OCI-M2 (cell line): ENCODE measurements around the gene TRIM27.
"Not testable (repeated sequence)": the region's sequence is repeated elsewhere in the genome, so short reads cannot be mapped to it uniquely, and the experiment has no call there.

Experiments
- DNase-seq: peaks from one replicate; lab custom pipeline; 2025; ENCODE audit not compliant: unreplicated experiment; lab: John Stamatoyannopoulos, UW

TRIM27 gene

GRCh38 chr6:28943557-28944411 lies 20.0 kb upstream of the TRIM27 start:
- peak; percentile 93 for DNase-seq

- no peak for DNase-seq
Measured at GRCh38 chr6:28943223-28943556, 19.4 kb upstream of the TRIM27 start.

GRCh38 chr6:28941684-28942448 lies 18.1 kb upstream of the TRIM27 start:
- no peak for DNase-seq

DNA sequence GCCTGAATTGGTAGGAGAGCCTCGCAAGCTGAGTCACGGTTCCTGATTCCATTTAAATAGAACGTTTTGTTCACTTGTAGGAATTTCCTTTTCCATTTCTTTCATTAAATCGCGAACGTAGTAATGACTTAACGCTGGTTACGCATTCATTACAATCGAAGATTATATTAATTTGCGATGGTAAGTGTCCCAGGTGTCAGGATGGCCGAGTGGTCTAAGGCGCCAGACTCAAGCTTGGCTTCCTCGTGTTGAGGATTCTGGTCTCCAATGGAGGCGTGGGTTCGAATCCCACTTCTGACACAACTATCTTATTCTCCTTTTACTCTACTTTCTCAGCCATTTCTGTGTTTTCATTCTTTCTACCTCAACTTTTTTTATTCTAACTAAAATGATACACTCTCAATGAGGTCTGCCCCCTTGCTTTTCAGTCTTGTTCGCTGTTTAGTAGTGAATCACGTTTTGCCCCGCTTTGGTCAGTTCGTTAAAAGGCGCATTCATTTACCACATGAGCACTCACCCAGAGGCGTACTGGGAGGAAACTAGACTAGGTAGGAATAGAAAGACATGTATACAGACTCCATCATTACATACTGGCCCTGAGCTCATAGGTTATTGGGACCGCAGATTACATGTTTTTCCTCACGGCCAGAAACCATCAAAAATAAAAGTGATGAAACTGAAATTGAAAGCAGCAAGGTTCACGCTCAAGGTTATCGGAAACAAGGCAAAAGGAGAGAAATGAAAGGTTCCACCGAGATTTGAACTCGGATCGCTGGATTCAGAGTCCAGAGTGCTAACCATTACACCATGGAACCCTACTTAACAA lies 17.3 kb upstream of the TRIM27 start:
- peak; percentile 98 for DNase-seq

DNA sequence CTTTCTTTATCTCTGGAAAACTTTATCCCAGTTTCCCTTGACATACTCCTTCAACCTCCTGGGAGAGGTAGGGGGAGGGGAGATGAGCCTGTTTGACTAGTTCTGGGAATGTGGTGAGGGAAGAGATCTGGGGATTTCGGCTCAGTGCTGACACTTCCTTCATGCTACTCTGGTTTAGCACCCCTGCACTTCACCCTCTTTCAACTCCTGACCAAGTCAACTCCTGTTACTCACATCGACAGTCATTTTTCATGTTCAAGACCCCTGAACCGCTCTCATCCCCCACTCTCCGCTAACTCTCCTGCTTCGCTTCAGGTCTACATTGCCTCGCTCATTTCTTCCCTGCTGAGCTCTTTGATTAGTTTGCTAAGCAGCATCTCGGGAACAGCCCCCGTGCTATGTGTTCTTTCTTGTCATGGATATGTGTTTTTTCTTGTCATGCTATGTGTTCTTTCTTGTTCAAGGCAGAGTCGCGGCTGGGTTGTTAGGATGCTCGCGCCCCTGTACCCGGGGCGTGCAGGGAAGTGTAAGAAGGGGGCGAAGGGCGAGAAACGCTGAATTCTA lies 16.6 kb upstream of the TRIM27 start:
- peak; percentile 81 for DNase-seq

DNA sequence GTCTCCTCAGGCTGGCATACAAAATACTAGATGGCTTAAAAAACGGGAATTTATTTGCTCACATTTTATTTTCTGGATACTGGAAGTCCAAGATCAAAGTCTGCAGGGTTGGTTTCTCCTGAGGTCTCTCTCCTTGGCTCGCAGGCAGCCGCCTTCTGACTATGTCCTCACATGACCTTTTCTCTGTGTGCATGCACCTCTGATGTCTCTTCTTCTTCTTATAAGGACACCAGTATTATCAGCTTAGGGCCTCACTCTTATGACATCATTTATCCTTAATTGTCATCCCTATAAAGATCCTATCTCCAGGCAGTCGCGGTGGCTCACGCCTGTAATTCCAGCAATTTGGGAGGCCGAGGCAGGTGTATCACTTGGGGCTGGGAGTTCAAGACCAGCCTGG lies 9.3 kb upstream of the TRIM27 start:
- DNase-seq = no peak

DNA sequence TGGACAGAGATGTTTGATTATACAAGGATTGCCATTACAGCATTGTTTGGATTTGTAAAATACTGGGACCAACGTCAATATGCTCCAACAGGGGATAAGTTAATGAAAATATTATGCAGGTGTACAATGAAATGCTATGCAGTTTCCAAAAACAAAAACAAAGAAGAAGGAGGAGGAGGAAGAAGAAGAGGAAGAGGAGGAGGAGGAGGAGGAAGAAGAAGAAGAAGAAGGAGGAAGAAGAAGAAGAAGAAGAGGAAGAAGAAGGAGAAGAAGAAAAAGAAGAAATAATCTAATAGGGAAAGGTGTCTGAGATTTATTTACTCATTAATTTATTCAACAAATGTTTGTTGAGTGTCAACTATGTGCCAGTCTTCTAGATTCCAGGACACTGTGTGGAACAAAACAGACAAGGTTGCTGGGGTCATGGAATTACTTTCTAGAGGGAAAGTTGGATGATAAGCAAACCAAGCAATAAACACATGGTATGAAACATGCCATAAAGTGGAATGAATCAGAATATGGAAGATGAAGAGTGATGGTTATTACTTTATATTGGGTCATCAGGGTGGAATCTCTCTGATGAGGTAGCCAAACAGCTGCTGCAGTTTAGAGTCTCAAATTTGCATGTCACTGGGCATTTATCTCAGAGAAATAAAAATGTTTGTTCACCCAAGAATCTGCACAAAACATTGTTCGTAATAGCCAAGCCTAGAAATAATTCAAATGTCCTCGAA lies 6.3 kb upstream of the TRIM27 start:
- DNase-seq = no peak

GRCh38 chr6:28929339-28929738 lies 5.6 kb upstream of the TRIM27 start:
- not testable (repeated sequence) for DNase-seq

DNA sequence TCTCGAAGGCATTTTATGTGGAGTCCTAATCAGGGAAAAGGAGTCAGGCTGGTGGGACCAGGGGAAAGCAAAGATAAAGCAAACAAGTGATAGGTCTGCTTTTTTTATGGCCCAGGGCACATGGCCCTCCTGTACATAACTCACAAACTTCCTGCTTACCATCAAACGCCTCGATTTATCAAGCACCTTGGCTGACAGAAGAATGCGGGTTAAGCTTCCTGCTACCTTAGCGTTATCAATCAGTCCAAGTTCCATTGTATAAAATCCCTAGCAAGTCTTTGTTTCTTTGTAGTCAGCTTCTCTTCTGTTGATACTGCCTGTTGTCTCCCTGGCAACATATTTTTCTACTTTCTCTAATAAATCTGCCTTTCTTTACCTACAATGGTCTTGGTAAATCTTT lies 4.1 kb upstream of the TRIM27 start:
- peak; percentile 63 for DNase-seq

GRCh38 chr6:28922821-28923317 lies 916 bp downstream of the TRIM27 start:
- DNase-seq = no peak

- DNase-seq = no peak
Measured at GRCh38 chr6:28922004-28922820, 1.6 kb downstream of the TRIM27 start.

- DNase-seq = no peak
Measured at GRCh38 chr6:28920281-28920680, 3.5 kb downstream of the TRIM27 start.

- no peak for DNase-seq
Measured at GRCh38 chr6:28914941-28915340, 8.8 kb downstream of the TRIM27 start.

GRCh38 chr6:28910901-28911690 lies 12.7 kb downstream of the TRIM27 start:
- DNase-seq = no peak

DNA sequence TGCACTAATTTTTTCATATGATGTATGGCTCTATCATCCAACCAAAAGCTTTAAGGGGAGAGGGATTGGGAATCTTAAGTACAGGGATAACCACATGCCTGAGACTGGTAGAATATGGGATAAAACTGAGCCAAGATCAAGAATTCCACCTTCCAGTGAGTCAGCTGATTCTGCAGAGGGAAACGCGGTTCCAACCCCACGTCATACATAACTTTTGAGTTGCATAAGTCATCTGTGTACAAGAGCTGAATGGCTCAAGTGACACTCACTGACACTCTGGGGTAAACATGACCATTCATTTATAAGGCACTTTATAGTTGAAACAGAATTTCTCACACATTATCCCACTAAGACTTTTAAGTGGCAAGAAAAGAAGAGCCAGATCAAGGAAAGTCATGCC lies 16.4 kb downstream of the TRIM27 start:
- DNase-seq = no peak

GRCh38 chr6:28906669-28907068 lies 17.1 kb downstream of the TRIM27 start:
- no peak for DNase-seq

DNA sequence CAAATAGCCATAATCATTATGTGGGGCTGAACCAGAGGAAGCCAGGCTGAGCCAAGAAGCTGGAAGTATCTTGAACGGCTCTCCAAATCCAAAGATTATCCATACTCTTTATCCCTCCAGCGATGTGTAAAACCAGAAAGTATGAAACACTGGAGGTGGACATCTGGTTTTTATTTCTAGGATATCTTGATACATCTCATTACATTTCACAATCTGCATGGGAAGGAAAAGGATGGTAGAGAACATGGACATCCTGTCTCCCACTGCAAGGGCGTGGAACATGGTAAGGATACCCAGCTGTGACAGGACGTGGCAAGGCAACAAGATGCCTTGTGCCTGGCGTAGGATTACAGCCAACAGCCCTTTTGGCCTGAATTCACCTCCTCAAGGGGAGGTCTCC lies 20.1 kb downstream of the TRIM27 start:
- no peak for DNase-seq

- no peak for DNase-seq
Measured at GRCh38 chr6:28901831-28902230, 22.0 kb downstream of the TRIM27 start.
